Fibroblast of mammary gland (primary cell): ENCODE data around the gene SMCO2.
A peak's percentile ranks its signal among the peaks of the same experiment; 100 is the strongest.

Experiments
- DNase-seq: peaks from one replicate; pipeline ENCODE4 v3.0.0-alpha.2; 2010; ENCODE audit warnings: low read depth
- H3K4me3 ChIP-seq: 2 replicates; pipeline ENCODE4 v1.5.1; 2011; ENCODE audit warnings: low read depth, mild to moderate bottlenecking, low read length, moderate library complexity; ENCODE audit not compliant: control insufficient read depth
- TF ChIP-seq, protein P1 (sequence below): conservative IDR thresholded peaks from 2 replicates; pipeline ENCODE4 v1.5.1; 2011; ENCODE audit warnings: low read depth, low read length, inconsistent platforms; ENCODE audit not compliant: control insufficient read depth, insufficient read depth

The SMCO2 gene

DNA sequence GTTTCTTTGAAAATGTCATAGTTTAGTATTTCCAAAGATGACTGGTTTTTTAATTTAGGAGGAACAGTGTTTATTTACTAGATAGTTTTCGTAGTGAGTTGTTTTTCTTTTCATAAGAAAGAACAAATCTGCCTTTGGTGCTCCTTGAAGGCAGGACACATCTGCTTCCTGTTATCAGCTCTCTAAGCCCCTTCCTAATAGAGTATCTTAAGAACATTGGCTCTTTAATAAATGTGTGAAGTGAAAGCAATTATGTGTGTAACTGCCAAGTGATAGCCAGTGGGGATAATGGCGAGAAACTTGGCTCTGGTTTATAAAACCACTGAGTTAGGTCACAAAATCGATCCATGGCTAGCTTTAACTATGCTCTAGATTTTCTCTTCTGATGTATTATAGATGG lies 54.0 kb downstream of the SMCO2 start:
- no peak for DNase-seq
- H3K4me3 ChIP-seq: no peak overlapping the region
- TF ChIP-seq, protein P1, sequence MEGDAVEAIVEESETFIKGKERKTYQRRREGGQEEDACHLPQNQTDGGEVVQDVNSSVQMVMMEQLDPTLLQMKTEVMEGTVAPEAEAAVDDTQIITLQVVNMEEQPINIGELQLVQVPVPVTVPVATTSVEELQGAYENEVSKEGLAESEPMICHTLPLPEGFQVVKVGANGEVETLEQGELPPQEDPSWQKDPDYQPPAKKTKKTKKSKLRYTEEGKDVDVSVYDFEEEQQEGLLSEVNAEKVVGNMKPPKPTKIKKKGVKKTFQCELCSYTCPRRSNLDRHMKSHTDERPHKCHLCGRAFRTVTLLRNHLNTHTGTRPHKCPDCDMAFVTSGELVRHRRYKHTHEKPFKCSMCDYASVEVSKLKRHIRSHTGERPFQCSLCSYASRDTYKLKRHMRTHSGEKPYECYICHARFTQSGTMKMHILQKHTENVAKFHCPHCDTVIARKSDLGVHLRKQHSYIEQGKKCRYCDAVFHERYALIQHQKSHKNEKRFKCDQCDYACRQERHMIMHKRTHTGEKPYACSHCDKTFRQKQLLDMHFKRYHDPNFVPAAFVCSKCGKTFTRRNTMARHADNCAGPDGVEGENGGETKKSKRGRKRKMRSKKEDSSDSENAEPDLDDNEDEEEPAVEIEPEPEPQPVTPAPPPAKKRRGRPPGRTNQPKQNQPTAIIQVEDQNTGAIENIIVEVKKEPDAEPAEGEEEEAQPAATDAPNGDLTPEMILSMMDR: no peak

- DNase-seq: no peak
- TF ChIP-seq, protein P1: no peak
- H3K4me3 ChIP-seq: no peak overlapping the region
These were observed 55.5 kb downstream of the SMCO2 start for GRCh38 chr12:27502021-27502435.

- peak; percentile 84 for DNase-seq
These were observed 58.0 kb downstream of the SMCO2 start for GRCh38 chr12:27504507-27504906.

DNA sequence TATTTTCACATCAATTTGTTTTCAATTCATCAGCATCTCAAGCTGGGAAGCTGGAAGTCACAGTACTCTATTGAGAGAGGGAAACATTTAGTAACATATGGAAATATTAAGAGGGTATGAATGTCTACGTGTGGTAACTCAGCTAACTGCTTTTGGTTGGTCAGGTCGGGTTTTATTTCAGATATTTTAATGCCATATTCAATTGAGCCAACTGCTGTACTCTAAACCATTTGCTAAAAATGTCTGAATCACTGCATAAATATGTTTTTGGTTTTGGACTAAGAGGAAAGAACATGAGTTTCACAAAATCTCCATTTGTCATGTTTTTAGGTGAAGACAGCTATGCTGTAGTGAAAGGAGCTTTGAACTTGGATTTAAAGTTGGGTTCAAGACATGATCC lies 58.6 kb downstream of the SMCO2 start:
- TF ChIP-seq, protein P1: no peak
- no peak overlapping the region for H3K4me3 ChIP-seq
- peak; percentile 92 for DNase-seq

More at GRCh38 chr12:27504507-27504906, 58.0 kb downstream of the SMCO2 start:
- TF ChIP-seq, protein P1: no peak
- no peak overlapping the region for H3K4me3 ChIP-seq

DNA sequence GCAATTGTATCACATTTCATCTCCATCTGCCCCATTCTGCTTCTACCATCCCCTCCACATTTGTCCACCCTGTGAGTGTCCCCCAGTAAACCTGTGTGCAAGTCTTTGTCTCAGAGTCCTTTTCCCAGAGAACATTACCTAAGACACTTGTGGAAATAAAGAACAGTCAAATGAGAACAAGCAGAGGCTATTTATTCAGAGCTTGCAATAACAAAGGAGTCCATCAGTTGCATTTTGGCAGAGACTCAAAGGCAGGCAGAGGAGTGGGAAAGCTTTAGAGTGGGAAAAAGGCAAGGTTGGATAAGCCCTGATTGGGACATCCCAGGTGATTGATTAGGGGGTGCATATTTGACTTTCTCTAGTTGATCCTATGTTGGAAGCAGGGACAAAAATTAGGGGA lies 59.2 kb downstream of the SMCO2 start:
- TF ChIP-seq, protein P1: no peak
- no peak overlapping the region for H3K4me3 ChIP-seq
- peak; percentile 61 for DNase-seq

DNA sequence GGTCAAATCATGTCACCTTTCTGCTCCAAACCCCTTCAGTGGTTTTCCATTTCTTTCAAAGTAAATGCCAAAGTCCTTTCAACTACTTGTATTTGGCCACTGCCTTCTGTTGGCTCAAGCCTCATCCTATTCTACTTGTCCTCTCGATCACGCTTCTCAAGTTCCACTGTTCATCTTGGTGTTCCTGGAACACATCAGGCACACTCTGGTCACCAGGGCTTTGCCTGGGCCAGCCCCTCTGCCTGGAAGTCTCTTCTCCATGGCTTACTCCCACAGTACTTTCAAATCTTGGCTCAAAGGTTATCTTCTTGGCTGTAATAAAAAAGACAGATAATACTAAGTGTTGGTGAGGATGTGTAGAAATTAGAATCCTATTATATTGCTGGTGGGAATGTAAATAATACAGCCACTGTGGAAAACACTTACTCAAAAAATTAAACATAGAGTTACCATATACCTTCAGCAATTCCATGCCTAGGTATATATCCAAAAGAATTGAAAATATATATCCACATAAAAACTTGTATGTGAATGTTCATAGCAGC lies 60.2 kb downstream of the SMCO2 start:
- DNase-seq: no peak
- no peak overlapping the region for H3K4me3 ChIP-seq
- TF ChIP-seq, protein P1: no peak
